ENCODE data around the gene COL18A1.

Gene COL18A1

GRCh38 chr21:45472445-45473365 is 67.7 kb downstream of the COL18A1 start:
- no peak for TF ChIP-seq CTCF (IDR thresholded peaks at IDR 0.05; ENCODE audit: borderline replicate concordance, control extremely low read depth, extremely low read depth, insufficient read depth, missing control alignments)
- DNase-seq (ENCODE audit: low spot score): no peak
- in situ Hi-C loops (cut with MboI; ENCODE audit: low sequenced_read_pairs, unreplicated experiment): no loop called here

- TF ChIP-seq CTCF (IDR thresholded peaks at IDR 0.05; ENCODE audit: borderline replicate concordance, control extremely low read depth, extremely low read depth, insufficient read depth, missing control alignments): no peak
- DNase-seq (ENCODE audit: low spot score): no peak
- in situ Hi-C loops (cut with MboI; ENCODE audit: low sequenced_read_pairs, unreplicated experiment): no loop called here
Measured at GRCh38 chr21:45473496-45474322, 68.7 kb downstream of the COL18A1 start.

- no peak for DNase-seq (ENCODE audit: low spot score)
Measured at GRCh38 chr21:45474323-45474950, 69.5 kb downstream of the COL18A1 start.

GRCh38 chr21:45475004-45475685 is 70.2 kb downstream of the COL18A1 start:
- in situ Hi-C loops (cut with MboI; ENCODE audit: low sequenced_read_pairs, unreplicated experiment): no loop called here
- no peak for DNase-seq (ENCODE audit: low spot score)
- TF ChIP-seq CTCF (IDR thresholded peaks at IDR 0.05; ENCODE audit: borderline replicate concordance, control extremely low read depth, extremely low read depth, insufficient read depth, missing control alignments): no peak

More at GRCh38 chr21:45474323-45474950, 69.5 kb downstream of the COL18A1 start:
- in situ Hi-C loops (cut with MboI; ENCODE audit: low sequenced_read_pairs, unreplicated experiment): no loop called here
- no peak for TF ChIP-seq CTCF (IDR thresholded peaks at IDR 0.05; ENCODE audit: borderline replicate concordance, control extremely low read depth, extremely low read depth, insufficient read depth, missing control alignments)

- no peak for DNase-seq (ENCODE audit: low spot score)
- TF ChIP-seq CTCF (IDR thresholded peaks at IDR 0.05; ENCODE audit: borderline replicate concordance, control extremely low read depth, extremely low read depth, insufficient read depth, missing control alignments): no peak
- in situ Hi-C loops (cut with MboI; ENCODE audit: low sequenced_read_pairs, unreplicated experiment): no loop called here
Measured at GRCh38 chr21:45475797-45476570, 71.0 kb downstream of the COL18A1 start.
